ENCODE results near the gene NBEA. TPM values are rescaled to one million over a fixed set of nuclear protein-coding genes. Genes with fewer than 3 reads are reported as not detected.

The NBEA gene
- total RNA-seq, 1 experiment from 2014 or later, result 3.3 TPM

- CTCF ChIA-PET, result no interaction called here
- no peak for DNase-seq (ENCODE audit: unreplicated experiment)
- TF ChIP-seq CTCF (IDR thresholded peaks at IDR 0.05; ENCODE audit: unreplicated experiment), result no peak
- POLR2A ChIA-PET, result no interaction called here
- no peaks in the 10 kb centered on the region for H3K4me1 Mint-ChIP-seq (ENCODE audit: insufficient read depth, unreplicated experiment)
- no peak overlapping the region for H3K27ac Mint-ChIP-seq (ENCODE audit: low read depth, unreplicated experiment)
- intact Hi-C loops (cut with micrococcal nuclease), result no loop called here
- H3K27me3 Mint-ChIP-seq (ENCODE audit: insufficient read depth, unreplicated experiment), result no peaks in the 10 kb centered on the region
- no peaks in the 10 kb centered on the region for H3K36me3 Mint-ChIP-seq (ENCODE audit: insufficient read depth, unreplicated experiment)
- no peaks in the 10 kb centered on the region for H3K9me3 Mint-ChIP-seq (ENCODE audit: unreplicated experiment)
- no peak overlapping the region for H3K4me3 Mint-ChIP-seq (ENCODE audit: unreplicated experiment)
- BruUV-seq (replicated peaks), result no TSS peak
Measured at GRCh38 chr13:35349052-35349451, 407.0 kb downstream of the NBEA start.

- no peak for TF ChIP-seq CTCF (IDR thresholded peaks at IDR 0.05; ENCODE audit: unreplicated experiment)
- no peaks in the 10 kb centered on the region for H3K27me3 Mint-ChIP-seq (ENCODE audit: insufficient read depth, unreplicated experiment)
- H3K4me1 Mint-ChIP-seq (ENCODE audit: insufficient read depth, unreplicated experiment), result no peaks in the 10 kb centered on the region
- CTCF ChIA-PET, result interaction anchor here (0.6 kb wide), 1 partner anchor 91 kb away, joined by 3 read pairs; no protein-coding TSS in a partner anchor
- POLR2A ChIA-PET, result no interaction called here
- no peak overlapping the region for H3K27ac Mint-ChIP-seq (ENCODE audit: low read depth, unreplicated experiment)
- peak; percentile 11 for DNase-seq (ENCODE audit: unreplicated experiment)
- no TSS peak for BruUV-seq (replicated peaks)
- no peak overlapping the region for H3K4me3 Mint-ChIP-seq (ENCODE audit: unreplicated experiment)
- no peaks in the 10 kb centered on the region for H3K9me3 Mint-ChIP-seq (ENCODE audit: unreplicated experiment)
- intact Hi-C loops (cut with micrococcal nuclease), result no loop called here
- H3K36me3 Mint-ChIP-seq (ENCODE audit: insufficient read depth, unreplicated experiment), result no peaks in the 10 kb centered on the region
Measured at GRCh38 chr13:35349673-35350278, 407.7 kb downstream of the NBEA start.

DNA sequence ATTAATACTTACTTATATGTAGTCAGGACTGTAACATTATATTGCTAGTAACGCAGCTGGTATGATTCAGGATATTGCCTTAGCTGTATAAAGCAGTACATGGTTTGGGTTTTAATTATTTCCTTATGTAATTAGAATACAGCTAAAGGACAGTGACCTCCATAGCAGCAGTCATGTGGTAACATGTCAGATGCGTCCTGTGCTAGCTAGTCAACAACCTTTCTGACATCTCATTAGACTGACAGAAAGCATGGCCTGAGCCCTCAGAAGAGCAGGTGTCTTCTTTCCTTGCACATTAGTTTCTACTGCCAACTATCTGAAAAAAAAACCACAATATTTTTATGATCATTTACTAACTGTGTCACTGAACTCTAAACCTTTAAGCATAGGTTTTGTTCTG, 412.2 kb downstream of the NBEA start:
- no peak for TF ChIP-seq CTCF (IDR thresholded peaks at IDR 0.05; ENCODE audit: unreplicated experiment)
- Mint-ChIP-seq H3K9me3 (ENCODE audit: unreplicated experiment) (no peaks in the 10 kb centered on the region), H3K27ac (ENCODE audit: low read depth, unreplicated experiment) (no peak overlapping the region), H3K4me1 (ENCODE audit: insufficient read depth, unreplicated experiment) (no peaks in the 10 kb centered on the region), H3K36me3 (ENCODE audit: insufficient read depth, unreplicated experiment) (no peaks in the 10 kb centered on the region), H3K27me3 (ENCODE audit: insufficient read depth, unreplicated experiment) (no peaks in the 10 kb centered on the region), H3K4me3 (ENCODE audit: unreplicated experiment) (no peak overlapping the region)
- ChIA-PET CTCF (interaction anchor here (0.6 kb wide), 1 partner anchor 464 kb away, joined by 4 read pairs; no protein-coding TSS in a partner anchor), POLR2A (no interaction called here)
- intact Hi-C loops (cut with micrococcal nuclease), result no loop called here
- DNase-seq (ENCODE audit: unreplicated experiment), result no peak
- BruUV-seq (replicated peaks), result no TSS peak

- CTCF ChIA-PET, result no interaction called here
- no peak overlapping the region for H3K27ac Mint-ChIP-seq (ENCODE audit: low read depth, unreplicated experiment)
- POLR2A ChIA-PET, result no interaction called here
- no peaks in the 10 kb centered on the region for H3K27me3 Mint-ChIP-seq (ENCODE audit: insufficient read depth, unreplicated experiment)
- no TSS peak for BruUV-seq (replicated peaks)
- DNase-seq (ENCODE audit: unreplicated experiment), result no peak
- no peaks in the 10 kb centered on the region for H3K36me3 Mint-ChIP-seq (ENCODE audit: insufficient read depth, unreplicated experiment)
- no peaks in the 10 kb centered on the region for H3K4me1 Mint-ChIP-seq (ENCODE audit: insufficient read depth, unreplicated experiment)
- no peaks in the 10 kb centered on the region for H3K9me3 Mint-ChIP-seq (ENCODE audit: unreplicated experiment)
- H3K4me3 Mint-ChIP-seq (ENCODE audit: unreplicated experiment), result no peak overlapping the region
- intact Hi-C loops (cut with micrococcal nuclease), result no loop called here
- TF ChIP-seq CTCF (IDR thresholded peaks at IDR 0.05; ENCODE audit: unreplicated experiment), result no peak
Measured at GRCh38 chr13:35354882-35355281, 412.8 kb downstream of the NBEA start.

Data from MCF 10A (cell line).